NCI-H2196 (cell line): ENCODE measurements around the gene CYBC1.
A peak's percentile ranks its signal among the peaks of the same experiment; 100 is the strongest.

Source experiments
- DNase-seq: peaks from one replicate; lab custom pipeline; 2025; ENCODE audit not compliant: unreplicated experiment; lab: John Stamatoyannopoulos, UW

The CYBC1 gene

GRCh38 chr17:82450357-82451106 is at the start of gene CYBC1:
TSS of gene CYBC1 (minus strand) at chr17:82450752. CDS start at chr17:82449254, 1,498 bp downstream.
- peak; percentile 98 for DNase-seq

- peak; percentile 83 for DNase-seq
These were observed 47.2 kb upstream of the CYBC1 start for GRCh38 chr17:82497483-82498405.

GRCh38 chr17:82496529-82497434 is 46.2 kb upstream of the CYBC1 start:
- peak; percentile 99 for DNase-seq

- peak; percentile 97 for DNase-seq
These were observed 45.4 kb upstream of the CYBC1 start for GRCh38 chr17:82495844-82496528.

GRCh38 chr17:82494236-82495055 is 43.9 kb upstream of the CYBC1 start:
- DNase-seq: peak; percentile 73

- DNase-seq: no peak
These were observed 42.8 kb upstream of the CYBC1 start for GRCh38 chr17:82493226-82493781.

GRCh38 chr17:82492643-82493225 is 42.2 kb upstream of the CYBC1 start:
- DNase-seq: no peak

- DNase-seq: no peak
These were observed 41.0 kb upstream of the CYBC1 start for GRCh38 chr17:82491533-82491932.

GRCh38 chr17:82491196-82491530 is 40.6 kb upstream of the CYBC1 start:
- DNase-seq: no peak

- peak; percentile 64 for DNase-seq
These were observed 40.1 kb upstream of the CYBC1 start for GRCh38 chr17:82490512-82491195.

GRCh38 chr17:82489851-82490511 is 39.4 kb upstream of the CYBC1 start:
- DNase-seq: no peak

- DNase-seq: no peak
These were observed 38.6 kb upstream of the CYBC1 start for GRCh38 chr17:82489117-82489516.

- no peak for DNase-seq
These were observed 37.4 kb upstream of the CYBC1 start for GRCh38 chr17:82487910-82488309.

- no peak for DNase-seq
These were observed 35.9 kb upstream of the CYBC1 start for GRCh38 chr17:82486231-82487094.

- DNase-seq: no peak
These were observed 33.3 kb upstream of the CYBC1 start for GRCh38 chr17:82483836-82484235.

- DNase-seq: no peak
These were observed 32.7 kb upstream of the CYBC1 start for GRCh38 chr17:82483204-82483660.

- no peak for DNase-seq
These were observed 29.8 kb upstream of the CYBC1 start for GRCh38 chr17:82480318-82480717.
